Activated T-cell treated with anti-CD3 and anti-CD28 coated beads, Interleukin-2, amount 50 U/mL, for 24 hours (primary cell): Measurements from ENCODE around the gene VRTN.

Experiments
- DNase-seq: peaks from one replicate; pipeline ENCODE4 v3.0.0-alpha.2; 2020
- H3K27ac Mint-ChIP-seq: 2 replicates; pipeline ENCODE4 v1.8.0; 2020; ENCODE audit warnings: mild to moderate bottlenecking, mixed read lengths
- H3K27me3 Mint-ChIP-seq: 2 replicates; pipeline ENCODE4 v1.8.0; 2020; ENCODE audit warnings: mixed read lengths
- H3K36me3 Mint-ChIP-seq: 2 replicates; pipeline ENCODE4 v1.8.0; 2020; ENCODE audit warnings: low read depth, mixed read lengths
- H3K4me1 Mint-ChIP-seq: 2 replicates; pipeline ENCODE4 v1.8.0; 2020; ENCODE audit warnings: low read depth, mixed read lengths
- H3K4me3 Mint-ChIP-seq: 2 replicates; pipeline ENCODE4 v1.8.0; 2020; ENCODE audit warnings: mild to moderate bottlenecking, moderate library complexity, mixed read lengths
- H3K9me3 Mint-ChIP-seq: 2 replicates; pipeline ENCODE4 v1.8.0; 2020; ENCODE audit warnings: mixed read lengths

The VRTN gene

DNA sequence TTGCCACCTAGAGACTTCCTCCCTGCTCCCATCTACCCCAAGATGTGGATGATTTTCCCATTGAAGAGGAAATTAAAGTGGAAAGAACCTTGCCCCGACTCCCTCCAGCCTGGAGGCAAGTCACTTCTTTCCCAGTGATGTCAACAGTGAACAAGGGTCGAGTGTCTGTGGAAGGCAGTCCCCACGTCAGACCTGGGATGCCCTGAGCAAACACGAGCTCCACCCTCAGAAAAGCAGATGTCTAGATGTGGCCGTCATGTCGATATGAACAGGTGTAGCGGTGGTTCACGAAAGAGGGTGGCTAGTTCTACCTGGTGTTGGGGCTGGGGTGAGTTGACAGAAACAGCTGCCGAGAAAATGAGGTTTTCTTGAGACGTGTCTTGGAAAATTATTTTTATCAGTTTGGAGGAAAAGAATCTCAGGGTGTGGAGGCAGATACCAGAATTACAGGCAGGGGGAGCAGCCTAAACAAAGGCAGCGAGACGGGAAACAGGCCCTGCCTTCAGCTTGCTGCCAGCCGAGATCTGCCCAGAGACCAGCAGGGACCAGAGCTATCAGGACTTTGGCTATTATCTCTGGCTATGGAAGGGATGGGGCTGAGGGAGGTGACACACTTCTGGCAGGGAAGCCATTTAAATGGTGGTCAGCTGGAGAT is 51.9 kb downstream of the VRTN start:
- peak; percentile 15 for DNase-seq
- Mint-ChIP-seq H3K9me3 (no peaks in the 10 kb centered on the region), H3K27ac (no peak overlapping the region), H3K36me3 (no peaks in the 10 kb centered on the region), H3K4me3 (no peak overlapping the region), H3K4me1 (peaks cover 17% of the 10 kb centered on the region), H3K27me3 (no peaks in the 10 kb centered on the region)

DNA sequence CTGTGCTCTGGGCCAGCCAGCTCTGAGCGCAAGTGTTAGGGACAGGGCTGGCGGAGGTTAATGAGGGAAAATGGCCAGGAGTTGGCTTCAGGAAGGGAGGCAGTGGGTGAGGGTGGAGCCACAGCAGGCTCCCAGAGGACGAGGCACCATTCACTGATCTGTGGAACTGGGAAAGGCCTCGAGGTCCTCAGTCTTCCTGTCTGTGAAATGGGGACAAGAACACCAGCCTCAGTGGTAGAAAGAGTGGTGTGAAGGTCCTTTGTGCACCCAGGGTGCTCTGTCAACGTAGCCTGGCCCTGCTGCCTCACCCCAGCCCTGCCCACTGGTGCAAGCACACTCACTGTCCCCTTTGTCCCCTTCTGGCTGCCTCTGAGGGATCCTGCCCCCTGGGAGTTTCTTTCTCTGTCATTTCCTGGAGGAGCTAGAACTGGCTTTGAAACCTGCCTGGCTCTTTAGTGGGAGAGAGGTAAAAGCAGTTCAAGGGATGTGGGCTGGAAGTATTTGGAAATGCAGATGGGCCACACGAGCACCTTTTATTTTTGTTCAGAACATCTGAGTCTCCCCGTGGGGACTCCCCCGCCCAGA is 52.7 kb downstream of the VRTN start:
- no peak for DNase-seq
- Mint-ChIP-seq H3K27ac (peak overlapping the region; percentile 87), H3K36me3 (no peaks in the 10 kb centered on the region), H3K4me3 (peak overlapping the region; percentile 53), H3K27me3 (no peaks in the 10 kb centered on the region), H3K9me3 (no peaks in the 10 kb centered on the region), H3K4me1 (peaks cover 17% of the 10 kb centered on the region)

DNA sequence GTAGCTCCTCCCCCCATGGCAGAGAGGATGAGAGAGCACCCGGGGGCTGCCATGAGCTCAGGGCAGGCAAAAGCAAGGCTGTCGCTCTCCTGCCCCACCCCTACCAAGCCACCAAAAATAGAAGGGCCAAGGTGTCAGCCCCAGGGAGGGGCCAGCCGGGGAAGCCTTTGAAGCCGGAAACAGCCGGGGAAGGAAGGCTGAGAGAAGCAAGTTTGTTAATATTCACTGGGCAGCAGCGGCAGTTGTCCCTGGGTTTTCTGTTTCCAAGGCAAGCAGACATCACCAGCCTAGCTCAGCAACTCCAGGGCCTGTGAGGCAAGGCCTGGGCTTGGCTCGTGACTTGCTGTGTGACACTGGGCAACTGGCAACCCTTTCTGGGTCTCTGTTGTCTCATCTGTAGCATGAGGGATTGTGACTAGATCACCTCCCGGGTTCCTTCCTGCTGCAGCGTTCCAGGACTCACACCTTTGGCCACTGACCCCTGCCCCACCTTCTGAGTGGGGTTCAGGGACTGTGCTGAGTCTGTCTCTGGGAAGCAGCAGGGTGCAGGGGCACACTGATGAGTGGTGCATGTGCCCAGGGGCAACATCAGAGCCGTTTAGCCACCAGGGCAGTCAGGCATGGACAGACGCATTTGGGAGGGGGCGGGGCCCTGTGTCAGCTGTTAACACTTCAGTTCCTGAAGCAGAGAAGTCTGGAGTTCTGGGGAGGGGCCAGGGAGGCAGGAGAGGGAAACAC is 53.4 kb downstream of the VRTN start:
- Mint-ChIP-seq H3K4me1 (peaks cover 17% of the 10 kb centered on the region), H3K27me3 (no peaks in the 10 kb centered on the region), H3K36me3 (no peaks in the 10 kb centered on the region), H3K9me3 (no peaks in the 10 kb centered on the region), H3K27ac (peak overlapping the region; percentile 87), H3K4me3 (peak overlapping the region; percentile 53)
- DNase-seq: peak; percentile 66

DNA sequence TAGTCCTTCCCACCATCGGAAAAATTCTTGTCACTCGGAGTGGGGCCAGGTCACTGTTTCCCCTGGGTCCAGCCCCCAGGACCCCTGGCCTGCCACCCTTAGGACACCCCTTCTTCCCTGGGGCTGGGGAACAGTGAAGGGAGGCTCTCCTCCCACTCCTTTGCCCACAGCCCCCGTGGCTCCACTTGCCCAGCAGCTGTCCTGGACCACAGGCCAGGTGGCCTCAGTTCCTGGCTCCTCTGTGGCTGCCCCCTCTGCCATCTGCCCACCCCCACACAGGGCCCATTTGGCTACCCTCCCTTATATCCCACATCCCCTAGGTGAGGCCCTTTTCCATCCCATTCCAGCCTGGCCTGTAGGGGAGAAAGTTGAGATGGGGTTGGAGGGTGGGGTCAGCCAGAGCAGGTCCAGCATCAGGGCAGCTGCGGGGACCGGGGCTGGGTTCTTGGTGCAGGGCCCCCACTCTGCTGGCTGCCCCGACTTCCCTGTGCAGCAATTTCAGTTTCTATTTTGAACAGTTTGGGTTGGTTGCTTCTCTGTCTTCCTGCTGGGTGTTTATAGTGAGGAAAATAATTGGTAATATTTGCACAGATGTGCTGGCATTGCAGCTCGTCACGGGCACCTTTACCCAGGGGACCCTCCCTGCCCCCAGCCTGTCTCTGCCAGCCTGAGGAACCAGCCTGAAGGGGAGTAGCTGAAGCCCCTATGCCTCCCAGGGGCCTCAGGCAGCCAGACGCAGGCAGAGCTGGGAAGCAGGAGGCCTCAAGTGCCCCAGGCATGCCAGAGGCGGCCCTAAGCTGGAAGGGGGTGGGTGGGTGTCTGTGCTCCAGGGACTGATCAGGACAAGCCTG is 54.4 kb downstream of the VRTN start:
- no peaks in the 10 kb centered on the region for H3K27me3 Mint-ChIP-seq
- peaks cover 17% of the 10 kb centered on the region for H3K4me1 Mint-ChIP-seq
- no peaks in the 10 kb centered on the region for H3K9me3 Mint-ChIP-seq
- H3K4me3 Mint-ChIP-seq: no peak overlapping the region
- peak; percentile 25 for DNase-seq
- no peaks in the 10 kb centered on the region for H3K36me3 Mint-ChIP-seq
- H3K27ac Mint-ChIP-seq: peak overlapping the region; percentile 62

DNA sequence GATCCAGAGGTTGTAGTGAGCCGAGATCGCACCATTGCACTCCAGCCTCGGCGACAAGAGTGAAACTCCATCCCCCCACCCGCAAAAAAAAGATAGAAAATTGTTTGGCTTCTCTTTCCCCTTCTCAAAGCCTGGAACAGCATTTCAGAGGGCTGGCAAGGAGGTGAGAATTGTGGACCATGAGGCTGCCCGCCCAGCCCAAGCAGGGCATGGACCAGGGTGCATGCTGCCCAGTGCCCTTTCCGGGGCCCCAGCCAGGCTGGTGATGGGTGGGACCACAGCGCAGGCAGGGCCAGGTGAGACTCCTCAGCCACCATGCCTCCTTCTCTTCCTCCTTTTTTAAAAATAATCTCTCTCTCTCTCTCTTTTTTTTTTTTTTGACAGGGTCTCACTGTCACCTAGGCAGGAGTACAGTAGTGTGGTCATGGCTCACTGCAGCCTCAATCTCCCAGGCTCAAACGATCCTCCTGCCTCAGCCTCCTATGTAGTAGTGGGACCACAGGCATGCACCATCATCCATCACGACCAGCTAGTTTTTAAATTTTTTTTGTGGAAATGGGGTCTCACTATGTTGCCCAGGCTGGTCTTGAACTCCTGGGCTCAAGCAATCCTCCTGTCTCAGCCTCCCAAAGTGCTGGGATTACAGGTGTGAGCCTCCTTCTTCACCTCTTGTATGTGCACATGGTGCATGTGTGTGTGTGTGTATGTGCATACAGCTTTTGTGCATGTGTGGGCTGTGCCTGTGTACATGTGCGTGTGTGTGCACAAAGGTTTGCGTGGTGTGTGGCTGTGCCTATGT is 55.5 kb downstream of the VRTN start:
- no peaks in the 10 kb centered on the region for H3K36me3 Mint-ChIP-seq
- H3K4me3 Mint-ChIP-seq: no peak overlapping the region
- no peaks in the 10 kb centered on the region for H3K9me3 Mint-ChIP-seq
- peaks cover 17% of the 10 kb centered on the region for H3K4me1 Mint-ChIP-seq
- H3K27ac Mint-ChIP-seq: no peak overlapping the region
- H3K27me3 Mint-ChIP-seq: no peaks in the 10 kb centered on the region
- DNase-seq: peak; percentile 0

DNA sequence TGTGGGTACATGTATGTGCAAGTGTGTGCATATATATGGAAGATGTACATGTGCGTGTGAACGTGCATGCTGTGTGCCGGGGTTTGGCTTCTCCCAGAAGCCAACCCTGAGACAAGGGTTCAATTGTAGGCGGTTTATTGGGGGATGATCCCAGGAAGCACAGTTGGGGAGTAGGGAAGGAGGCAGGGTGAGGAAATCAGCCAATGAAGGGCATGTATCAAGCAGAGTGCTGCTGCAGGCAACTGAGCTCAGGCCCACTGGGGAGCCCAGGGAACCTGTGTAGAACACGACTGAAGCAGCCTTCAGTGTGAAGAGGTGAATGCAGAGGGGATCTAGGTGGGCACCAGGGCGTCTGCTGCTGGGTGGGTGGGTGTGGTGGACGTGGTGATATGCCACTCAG is 56.2 kb downstream of the VRTN start:
- H3K4me1 Mint-ChIP-seq: peaks cover 17% of the 10 kb centered on the region
- no peaks in the 10 kb centered on the region for H3K27me3 Mint-ChIP-seq
- H3K27ac Mint-ChIP-seq: no peak overlapping the region
- no peaks in the 10 kb centered on the region for H3K36me3 Mint-ChIP-seq
- H3K9me3 Mint-ChIP-seq: no peaks in the 10 kb centered on the region
- peak; percentile 5 for DNase-seq
- no peak overlapping the region for H3K4me3 Mint-ChIP-seq

DNA sequence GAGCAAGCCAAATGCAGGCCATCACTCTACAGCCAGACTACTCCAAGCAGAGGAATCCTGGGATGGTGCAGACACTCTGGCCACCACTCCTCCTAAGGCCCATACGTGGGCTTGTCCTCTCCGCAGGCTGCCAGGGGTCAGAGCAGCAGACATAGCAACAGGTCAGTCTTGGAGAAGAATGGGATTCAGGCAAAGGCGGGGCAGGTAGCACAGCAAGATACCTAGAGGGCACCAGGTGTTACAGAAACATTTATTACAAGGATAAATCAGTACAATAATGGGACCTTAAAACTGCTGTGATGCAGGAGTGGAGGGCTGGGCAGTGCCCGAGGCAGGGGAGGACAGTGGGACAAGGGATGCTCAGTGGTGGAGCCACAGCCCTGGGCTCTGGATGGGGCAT is 57.4 kb downstream of the VRTN start:
- Mint-ChIP-seq H3K27me3 (no peaks in the 10 kb centered on the region), H3K4me1 (peaks cover 17% of the 10 kb centered on the region), H3K27ac (no peak overlapping the region), H3K9me3 (no peaks in the 10 kb centered on the region), H3K4me3 (no peak overlapping the region), H3K36me3 (no peaks in the 10 kb centered on the region)
- no peak for DNase-seq

DNA sequence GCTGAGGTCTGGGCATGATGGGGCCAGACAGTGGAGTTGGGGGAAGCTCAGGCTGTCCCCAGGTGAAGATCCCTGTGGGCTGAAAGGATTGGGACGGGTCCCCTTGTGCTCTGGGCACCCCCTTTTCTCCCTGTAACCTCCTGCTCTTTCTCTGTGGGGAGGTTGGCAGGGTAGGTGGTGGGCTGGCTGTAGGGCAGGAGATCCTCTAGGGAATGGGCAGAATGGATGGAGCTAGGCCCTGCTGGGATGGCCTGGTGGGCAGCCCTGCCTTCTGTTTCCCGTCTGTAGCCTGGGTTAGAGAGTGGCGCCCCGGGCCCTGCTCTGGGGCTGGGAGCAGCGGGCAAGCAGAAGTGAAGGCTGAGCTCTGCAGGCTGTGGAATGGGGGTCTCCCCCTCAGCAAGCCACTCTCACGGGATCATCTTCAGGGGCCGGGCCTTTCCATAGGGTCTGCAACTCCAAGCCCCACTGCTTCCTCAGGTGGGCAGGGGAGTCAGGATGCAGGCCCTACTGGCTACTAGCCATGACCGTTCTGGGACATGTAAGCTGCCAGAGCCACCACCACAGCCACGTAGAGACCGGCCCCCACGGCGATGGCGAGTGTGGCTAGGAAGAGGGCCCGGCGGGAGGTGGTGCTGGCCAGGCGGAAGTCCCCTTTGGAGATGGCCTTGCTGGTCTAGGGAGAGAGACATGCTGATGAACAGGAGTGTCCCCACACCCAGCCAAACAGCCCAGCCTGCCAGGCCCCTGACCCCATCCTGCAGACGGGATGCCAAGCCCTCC is 58.9 kb downstream of the VRTN start:
- H3K9me3 Mint-ChIP-seq: no peaks in the 10 kb centered on the region
- no peak overlapping the region for H3K4me3 Mint-ChIP-seq
- peaks cover 5% of the 10 kb centered on the region for H3K4me1 Mint-ChIP-seq
- no peaks in the 10 kb centered on the region for H3K36me3 Mint-ChIP-seq
- no peak for DNase-seq
- no peak overlapping the region for H3K27ac Mint-ChIP-seq
- peaks cover under 1% of the 10 kb centered on the region for H3K27me3 Mint-ChIP-seq

DNA sequence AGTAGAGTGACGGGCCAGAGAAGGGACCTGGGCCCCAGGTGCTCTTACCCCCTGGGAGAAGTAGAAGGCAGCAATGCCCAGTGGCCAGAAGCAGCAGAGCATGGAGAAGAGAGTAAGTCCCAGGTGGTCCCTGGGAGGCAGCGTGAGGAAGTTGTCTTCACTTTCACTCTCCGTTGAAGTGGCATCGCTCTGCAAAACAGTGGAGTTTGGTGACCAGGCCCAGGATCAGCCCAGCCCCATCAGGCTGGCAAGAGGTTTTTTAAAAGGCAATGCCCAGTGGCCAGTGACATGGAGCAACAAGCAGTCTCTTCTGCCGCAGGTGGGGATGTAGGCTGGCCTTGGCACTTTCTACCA is 59.5 kb downstream of the VRTN start:
- no peaks in the 10 kb centered on the region for H3K36me3 Mint-ChIP-seq
- H3K27me3 Mint-ChIP-seq: peaks cover 3% of the 10 kb centered on the region
- H3K9me3 Mint-ChIP-seq: no peaks in the 10 kb centered on the region
- peaks cover 1% of the 10 kb centered on the region for H3K4me1 Mint-ChIP-seq
- no peak overlapping the region for H3K27ac Mint-ChIP-seq
- no peak overlapping the region for H3K4me3 Mint-ChIP-seq
- no peak for DNase-seq

DNA sequence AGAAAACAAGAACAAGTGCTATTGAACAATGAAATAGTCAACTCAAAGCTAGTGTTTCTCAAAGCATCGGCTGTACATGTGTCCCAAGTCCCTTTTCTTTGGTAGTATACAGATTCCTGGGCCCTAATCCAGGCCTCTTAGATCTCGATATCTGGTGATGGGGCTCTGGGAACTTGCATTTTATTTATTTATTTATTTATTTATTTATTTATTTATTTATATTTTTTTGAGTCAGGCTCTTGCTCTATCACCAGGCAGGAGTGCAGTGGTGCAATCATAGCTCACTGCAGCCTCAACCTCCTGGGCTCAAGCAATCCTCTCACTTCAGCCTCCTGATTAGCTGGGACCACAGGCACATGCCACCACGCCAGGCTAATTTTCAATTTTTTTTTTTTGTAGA is 60.6 kb downstream of the VRTN start:
- DNase-seq: no peak
- Mint-ChIP-seq H3K4me3 (no peak overlapping the region), H3K27ac (no peak overlapping the region), H3K9me3 (no peaks in the 10 kb centered on the region), H3K36me3 (no peaks in the 10 kb centered on the region), H3K27me3 (peaks cover 4% of the 10 kb centered on the region), H3K4me1 (no peaks in the 10 kb centered on the region)

DNA sequence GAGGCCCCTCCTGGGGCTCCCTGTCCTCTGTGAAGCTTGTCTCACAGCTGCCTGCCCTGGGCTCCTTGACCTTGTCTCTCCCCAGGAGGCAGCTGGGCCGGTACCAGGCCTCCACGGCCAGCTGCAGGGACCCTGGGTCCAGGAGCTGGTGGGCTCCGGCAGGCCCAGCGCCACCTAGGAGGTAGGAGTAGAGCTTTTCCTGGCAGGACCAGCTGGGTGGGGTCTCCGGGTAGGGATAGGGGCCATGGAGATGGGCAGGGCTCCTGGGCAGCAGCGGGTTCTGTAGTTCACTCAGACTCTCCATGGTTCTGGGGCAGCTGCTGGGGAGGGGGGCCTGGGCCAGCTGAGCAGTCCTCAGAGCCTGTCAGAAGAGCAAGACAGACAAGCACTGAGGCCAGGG is 61.2 kb downstream of the VRTN start:
- Mint-ChIP-seq H3K9me3 (no peaks in the 10 kb centered on the region), H3K27ac (no peak overlapping the region), H3K36me3 (no peaks in the 10 kb centered on the region), H3K4me1 (no peaks in the 10 kb centered on the region), H3K4me3 (no peak overlapping the region), H3K27me3 (peaks cover 8% of the 10 kb centered on the region)
- DNase-seq: no peak
